H1 (cell line): Measurements from ENCODE around the gene SIRT6.
"Not testable (repeated sequence)": the region's sequence is repeated elsewhere in the genome, so short reads cannot be mapped to it uniquely, and the experiment has no call there.

Experiments used
- CEBPB ChIP-seq: IDR thresholded peaks from 2 replicates; pipeline ENCODE4 v1.6.1; 2012; ENCODE audit warnings: low read depth, low read length
- EP300 ChIP-seq, 2 experiments: IDR thresholded peaks; 1 replicate in 1 of 2; 2 replicates in 1 of 2; pipeline ENCODE4 v1.6.1; 2011 to 2012; ENCODE audit warnings: low read depth in 2 of 2, low read length in 2 of 2, mild to moderate bottlenecking in 2 of 2, borderline replicate concordance in 1 of 2, inconsistent platforms in 1 of 2, moderate library complexity in 1 of 2
- KDM4A ChIP-seq: IDR thresholded peaks from one replicate; pipeline ENCODE4 v1.7.1; 2012; ENCODE audit warnings: low read depth, mild to moderate bottlenecking, moderate library complexity, low read length, inconsistent platforms; ENCODE audit not compliant: severe bottlenecking
- NRF1 ChIP-seq: IDR thresholded peaks from 2 replicates; pipeline ENCODE4 v1.6.1; 2011; ENCODE audit warnings: mild to moderate bottlenecking, low read depth, low read length, improper control_type of control experiment
- POLR2A ChIP-seq, 2 experiments: IDR thresholded peaks; 1 replicate in 1 of 2; 2 replicates in 1 of 2; pipeline ENCODE4 v1.6.1; 2011; ENCODE audit warnings: low read depth in 2 of 2, low read length in 2 of 2, mild to moderate bottlenecking in 2 of 2; ENCODE audit errors: control extremely low read depth in 1 of 2
- POU5F1 ChIP-seq: IDR thresholded peaks from 2 replicates; pipeline ENCODE4 v1.6.1; 2011; ENCODE audit warnings: low read depth, mild to moderate bottlenecking, low read length, moderate library complexity
- RAD21 ChIP-seq, 2 experiments: IDR thresholded peaks in 1 of 2; conservative IDR thresholded peaks in 1 of 2; 2 replicates each; pipeline ENCODE4 v1.6.1; 2011; ENCODE audit warnings: low read depth in 2 of 2, low read length in 2 of 2, improper control_type of control experiment in 1 of 2, inconsistent platforms in 1 of 2, mild to moderate bottlenecking in 1 of 2, moderate library complexity in 1 of 2
- RBBP5 ChIP-seq: IDR thresholded peaks from 2 replicates; pipeline ENCODE4 v1.7.1; 2012; ENCODE audit warnings: low read depth, mild to moderate bottlenecking, inconsistent platforms, low read length, moderate library complexity, borderline replicate concordance
- RFX5 ChIP-seq: IDR thresholded peaks from 2 replicates; pipeline ENCODE4 v1.6.1; 2011; ENCODE audit warnings: low read depth, low read length, improper control_type of control experiment, borderline replicate concordance
- TAF1 ChIP-seq: IDR thresholded peaks from 2 replicates; pipeline ENCODE4 v1.6.1; 2011; ENCODE audit warnings: mild to moderate bottlenecking, low read depth, low read length
- YY1 ChIP-seq: IDR thresholded peaks from 2 replicates; pipeline ENCODE4 v1.6.1; 2011; ENCODE audit warnings: low read depth, mild to moderate bottlenecking, low read length
- TF ChIP-seq, protein P1 (sequence below), 3 experiments: IDR thresholded peaks; 1 replicate in 2 of 3; 2 replicates in 1 of 3; pipeline versions ENCODE4 v1.5.1 to v1.6.1; 2011; ENCODE audit warnings: low read length in 3 of 3, mild to moderate bottlenecking in 3 of 3, inconsistent platforms in 2 of 3, low read depth in 1 of 3, moderate library complexity in 1 of 3; ENCODE audit not compliant: insufficient read depth in 1 of 3; ENCODE audit errors: control extremely low read depth in 1 of 3
- TF ChIP-seq, protein P2 (sequence below): IDR thresholded peaks from 2 replicates; pipeline ENCODE4 v1.6.1; 2012; ENCODE audit warnings: inconsistent platforms

DNA sequence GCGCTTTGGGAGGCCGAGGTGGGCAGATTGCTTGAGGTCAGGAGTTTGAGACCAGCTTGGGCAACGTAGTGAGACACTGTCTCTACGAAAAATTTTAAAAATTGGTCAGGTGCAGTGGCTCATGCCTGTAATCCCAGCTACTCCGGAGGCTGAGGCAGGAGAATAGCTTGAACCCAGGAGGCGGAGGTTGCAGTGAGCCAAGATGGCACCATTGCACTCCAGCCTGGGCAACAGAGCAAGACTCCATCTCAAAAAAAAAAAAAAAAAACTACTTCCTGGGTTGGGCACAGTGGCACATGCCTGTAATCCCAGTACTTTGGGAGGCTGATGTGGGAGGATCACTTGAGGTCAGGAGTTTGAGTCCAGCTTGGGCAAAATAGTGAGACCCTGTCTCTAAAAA lies 49.2 kb upstream of the SIRT6 start:
- not testable (repeated sequence) for TF ChIP-seq EP300 (IDR thresholded peaks at IDR 0.05; ENCODE audit: borderline replicate concordance in 1 of 2, low read depth in 2 of 2, low read length in 2 of 2); TAF1; CEBPB; RFX5; YY1; POU5F1; NRF1; KDM4A; POLR2A (IDR thresholded peaks at IDR 0.05; ENCODE audit: control extremely low read depth in 1 of 2, low read depth in 2 of 2, low read length in 2 of 2); RBBP5; RAD21 (IDR thresholded peaks at IDR 0.05 in 1 of 2, conservative IDR thresholded peaks at IDR 0.05 in 1 of 2; ENCODE audit: low read depth in 2 of 2, low read length in 2 of 2)
- TF ChIP-seq, protein P1, sequence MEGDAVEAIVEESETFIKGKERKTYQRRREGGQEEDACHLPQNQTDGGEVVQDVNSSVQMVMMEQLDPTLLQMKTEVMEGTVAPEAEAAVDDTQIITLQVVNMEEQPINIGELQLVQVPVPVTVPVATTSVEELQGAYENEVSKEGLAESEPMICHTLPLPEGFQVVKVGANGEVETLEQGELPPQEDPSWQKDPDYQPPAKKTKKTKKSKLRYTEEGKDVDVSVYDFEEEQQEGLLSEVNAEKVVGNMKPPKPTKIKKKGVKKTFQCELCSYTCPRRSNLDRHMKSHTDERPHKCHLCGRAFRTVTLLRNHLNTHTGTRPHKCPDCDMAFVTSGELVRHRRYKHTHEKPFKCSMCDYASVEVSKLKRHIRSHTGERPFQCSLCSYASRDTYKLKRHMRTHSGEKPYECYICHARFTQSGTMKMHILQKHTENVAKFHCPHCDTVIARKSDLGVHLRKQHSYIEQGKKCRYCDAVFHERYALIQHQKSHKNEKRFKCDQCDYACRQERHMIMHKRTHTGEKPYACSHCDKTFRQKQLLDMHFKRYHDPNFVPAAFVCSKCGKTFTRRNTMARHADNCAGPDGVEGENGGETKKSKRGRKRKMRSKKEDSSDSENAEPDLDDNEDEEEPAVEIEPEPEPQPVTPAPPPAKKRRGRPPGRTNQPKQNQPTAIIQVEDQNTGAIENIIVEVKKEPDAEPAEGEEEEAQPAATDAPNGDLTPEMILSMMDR (IDR thresholded peaks at IDR 0.05; ENCODE audit: control extremely low read depth in 1 of 3, insufficient read depth in 1 of 3, low read depth in 1 of 3, low read length in 3 of 3), result not testable (repeated sequence)
- TF ChIP-seq, protein P2, sequence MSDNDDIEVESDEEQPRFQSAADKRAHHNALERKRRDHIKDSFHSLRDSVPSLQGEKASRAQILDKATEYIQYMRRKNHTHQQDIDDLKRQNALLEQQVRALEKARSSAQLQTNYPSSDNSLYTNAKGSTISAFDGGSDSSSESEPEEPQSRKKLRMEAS, result not testable (repeated sequence)
